ENCODE measurements around the gene TMCO1. TPM values are rescaled to one million over a fixed set of nuclear protein-coding genes. Genes with fewer than 3 reads are reported as not detected.

TMCO1 gene, protein sequence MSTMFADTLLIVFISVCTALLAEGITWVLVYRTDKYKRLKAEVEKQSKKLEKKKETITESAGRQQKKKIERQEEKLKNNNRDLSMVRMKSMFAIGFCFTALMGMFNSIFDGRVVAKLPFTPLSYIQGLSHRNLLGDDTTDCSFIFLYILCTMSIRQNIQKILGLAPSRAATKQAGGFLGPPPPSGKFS
- 103 TPM for polyA plus RNA-seq (2013, experiment 1 of 2)
- polyA plus RNA-seq (2013, experiment 2 of 2): 115 TPM

DNA sequence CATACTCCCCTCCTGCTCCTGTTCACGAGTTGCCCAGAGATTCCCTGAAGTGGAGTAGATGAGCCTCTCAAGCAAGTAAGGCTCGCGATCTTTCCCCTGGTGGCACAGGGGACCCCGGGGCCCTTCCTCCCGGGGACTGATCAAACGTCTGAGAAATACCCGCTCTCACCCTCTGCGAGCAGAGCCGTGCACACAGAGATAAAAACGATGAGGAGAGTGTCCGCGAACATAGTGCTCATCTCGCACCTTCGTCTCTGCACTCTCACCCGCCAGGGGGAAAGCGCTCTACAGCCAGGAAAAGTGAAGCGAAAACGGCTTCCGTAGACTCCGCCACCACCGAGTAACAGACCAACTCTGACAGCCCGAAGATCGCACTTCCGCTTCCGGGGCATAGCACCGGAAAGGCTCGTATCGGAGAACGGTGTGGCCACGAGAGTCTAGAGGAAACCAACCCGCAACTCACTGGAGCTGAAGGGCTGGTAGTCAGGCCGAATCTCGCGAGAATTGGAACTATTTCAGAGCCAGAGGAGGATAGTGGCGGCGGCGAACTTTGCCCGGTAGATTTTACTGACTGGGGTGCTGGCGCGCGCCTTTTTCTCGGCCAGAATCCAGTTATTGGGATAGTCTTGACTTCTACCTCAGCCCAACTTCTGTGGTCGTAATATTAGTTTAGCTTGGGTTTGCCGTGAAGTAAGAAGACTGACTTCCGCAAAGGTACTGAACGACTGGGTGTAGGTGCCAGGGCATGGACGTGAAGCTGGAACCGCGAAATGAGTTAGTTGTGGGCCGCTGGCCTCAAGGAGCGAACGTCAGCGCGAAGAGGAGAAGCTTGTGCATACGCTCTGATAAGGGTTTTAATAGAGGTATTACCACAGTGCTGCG lies at the start of gene TMCO1:
TSS of gene TMCO1 (minus strand) at position 356 of the 882 bp plus-strand sequence. CDS start at position 239, 117 bp downstream.
- H2AK5ac ChIP-seq (ENCODE audit: low read depth, low read length): no peak within 1 kb of the TSS
- peaks cover 3 to 5% of the 10 kb centered on the region in 2 donors for H3K4me1 ChIP-seq (ENCODE audit: control insufficient read depth in 2 of 2, insufficient read depth in 1 of 2, low read depth in 1 of 2, low read length in 2 of 2)
- H2BK12ac ChIP-seq (ENCODE audit: low read length): no peak within 1 kb of the TSS

DNA sequence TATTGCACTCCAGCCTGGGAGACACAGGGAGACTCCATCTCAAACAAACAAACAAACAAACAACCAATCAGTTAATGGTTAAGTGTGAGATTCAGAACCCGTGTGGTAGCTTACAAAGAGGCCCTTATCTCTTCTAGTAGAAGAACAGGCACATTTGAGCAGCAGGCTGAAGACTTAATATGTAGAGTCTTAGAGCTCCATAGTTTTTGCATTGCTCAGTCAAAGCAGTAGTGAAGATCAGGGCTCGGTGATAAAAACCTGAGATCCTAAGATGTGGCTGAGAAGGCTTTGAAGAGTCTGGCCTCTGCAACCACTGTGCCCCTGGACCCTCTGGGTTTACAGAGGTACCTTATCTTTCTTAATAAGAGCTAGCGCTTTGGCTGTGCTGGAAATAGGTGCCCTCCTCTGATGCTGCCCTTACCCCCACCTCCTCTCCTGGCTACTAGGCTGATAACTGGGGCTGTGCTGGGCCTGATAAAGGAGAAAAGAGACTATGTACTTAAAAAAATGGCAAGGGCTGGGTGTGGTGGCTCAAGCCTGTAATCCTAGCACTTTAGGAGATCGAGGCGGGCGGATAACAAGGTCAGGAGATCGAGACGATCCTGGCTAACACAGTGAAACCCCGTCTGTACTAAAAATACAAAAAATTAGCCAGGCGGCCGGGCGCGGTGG lies 48.3 kb upstream of the TMCO1 start:
- Histone ChIP-seq H3K9me3 (replicated peaks in 1 of 2; ENCODE audit: control insufficient read depth in 2 of 2, insufficient read depth in 1 of 2, low read depth in 1 of 2, low read length in 2 of 2) (no peaks in the 10 kb centered on the region), H3K27ac (replicated peaks; ENCODE audit: low read length) (no peak overlapping the region), H3K18ac (ENCODE audit: low read length) (no peak overlapping the region), H3K4me3 (ENCODE audit: low read length in 2 of 2) (no peak overlapping the region), H3K23ac (ENCODE audit: low read depth, low read length, poor library complexity) (no peak overlapping the region), H2BK120ac (ENCODE audit: low read depth, low read length) (no peak overlapping the region), H2BK5ac (ENCODE audit: low read length) (no peak overlapping the region), H3K79me1 (ENCODE audit: low read depth, low read length) (no peaks in the 10 kb centered on the region), H2AK5ac (ENCODE audit: low read depth, low read length) (no peak overlapping the region), H4K91ac (ENCODE audit: low read depth, low read length, poor library complexity) (no peak overlapping the region), H3K4me2 (ENCODE audit: insufficient read depth, low read length, poor library complexity, severe bottlenecking) (no peak overlapping the region), H3K9ac (ENCODE audit: low read depth, low read length, poor library complexity) (no peak overlapping the region), H4K8ac (ENCODE audit: low read depth, low read length) (no peak overlapping the region), H2BK15ac (ENCODE audit: low read length) (no peak overlapping the region), H2BK12ac (ENCODE audit: low read length) (no peak overlapping the region), H3K4ac (ENCODE audit: low read length) (no peak overlapping the region), H3K36me3 (replicated peaks in 1 of 2; ENCODE audit: control insufficient read depth in 2 of 2, insufficient read depth in 2 of 2, low read length in 2 of 2) (no peaks in the 10 kb centered on the region), H2AFZ (ENCODE audit: low read length) (no peak overlapping the region), H3K27me3 (ENCODE audit: control insufficient read depth in 3 of 3, insufficient read depth in 3 of 3, low read depth in 1 of 3, low read length in 3 of 3) (peaks cover 0 to 6% (median 0%) of the 10 kb centered on the region in 3 experiments), H3K14ac (ENCODE audit: low read length) (no peak overlapping the region), H3K4me1 (ENCODE audit: control insufficient read depth in 2 of 2, insufficient read depth in 1 of 2, low read depth in 1 of 2, low read length in 2 of 2) (no peaks in the 10 kb centered on the region)
- no peak for DNase-seq (ENCODE audit: low spot score)
- no CpG with 5 or more reads among the region's 13 CpGs for WGBS, 2 donors (ENCODE audit: extremely low coverage in 2 of 2, insufficient read length in 2 of 2, insufficient replicate concordance in 1 of 2)

More for the DNA sequence above, at the start of gene TMCO1:
- H2BK15ac ChIP-seq (ENCODE audit: low read length): no peak within 1 kb of the TSS
- no peaks in the 10 kb centered on the region for H3K9me3 ChIP-seq (replicated peaks in 1 of 2; ENCODE audit: control insufficient read depth in 2 of 2, insufficient read depth in 1 of 2, low read depth in 1 of 2, low read length in 2 of 2)
- no peak within 1 kb of the TSS for H3K23ac ChIP-seq (ENCODE audit: low read depth, low read length, poor library complexity)
- peaks cover 3% of the 10 kb centered on the region for H3K79me1 ChIP-seq (ENCODE audit: low read depth, low read length)
- H3K14ac ChIP-seq (ENCODE audit: low read length): no peak within 1 kb of the TSS
- peak within 1 kb of the TSS; percentile 75 for H3K4me2 ChIP-seq (ENCODE audit: insufficient read depth, low read length, poor library complexity, severe bottlenecking)
- peak within 1 kb of the TSS; percentile 82 for H3K9ac ChIP-seq (ENCODE audit: low read depth, low read length, poor library complexity)
- peak; percentile 94 for DNase-seq (ENCODE audit: low spot score)
- no peak within 1 kb of the TSS for H3K4ac ChIP-seq (ENCODE audit: low read length)
- no peak within 1 kb of the TSS for H4K8ac ChIP-seq (ENCODE audit: low read depth, low read length)
- peaks cover 7 to 56% of the 10 kb centered on the region in 2 donors for H3K36me3 ChIP-seq (replicated peaks in 1 of 2; ENCODE audit: control insufficient read depth in 2 of 2, insufficient read depth in 2 of 2, low read length in 2 of 2)
- peak within 1 kb of the TSS; percentile 46 for H3K18ac ChIP-seq (ENCODE audit: low read length)
- no peak within 1 kb of the TSS for H2BK5ac ChIP-seq (ENCODE audit: low read length)
- peak within 1 kb of the TSS; percentile 80 for H3K27ac ChIP-seq (replicated peaks; ENCODE audit: low read length)
- H2AFZ ChIP-seq (ENCODE audit: low read length): peak within 1 kb of the TSS; percentile 88
- WGBS, 2 donors (ENCODE audit: extremely low coverage in 2 of 2, insufficient read length in 2 of 2, insufficient replicate concordance in 1 of 2): no CpG with 5 or more reads among the region's 56 CpGs
- H4K91ac ChIP-seq (ENCODE audit: low read depth, low read length, poor library complexity): no peak within 1 kb of the TSS
- H2BK120ac ChIP-seq (ENCODE audit: low read depth, low read length): no peak within 1 kb of the TSS
- H3K4me3 ChIP-seq (ENCODE audit: low read length in 2 of 2): peak within 1 kb of the TSS; percentile 73 to 93
- no peaks in the 10 kb centered on the region for H3K27me3 ChIP-seq (ENCODE audit: control insufficient read depth in 3 of 3, insufficient read depth in 3 of 3, low read depth in 1 of 3, low read length in 3 of 3)

DNA sequence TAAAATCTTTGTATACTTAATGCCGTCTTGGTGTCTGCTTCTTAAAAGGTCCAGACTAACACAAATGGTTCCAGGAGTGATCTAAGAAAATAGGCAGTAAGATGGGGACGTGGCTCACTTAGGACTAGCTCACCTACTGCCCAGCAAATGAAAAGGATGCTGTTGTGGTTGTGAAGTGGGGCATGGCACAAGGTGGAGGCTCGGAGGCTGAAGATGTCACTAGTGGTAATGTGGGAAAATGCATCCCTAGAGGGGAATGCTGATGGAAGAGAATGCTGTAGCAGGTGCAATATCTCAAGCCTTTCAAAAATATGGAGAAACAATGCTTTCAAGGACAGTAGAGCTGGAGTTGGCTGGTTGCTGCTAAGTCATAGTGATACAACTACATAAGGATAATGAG lies 47.5 kb upstream of the TMCO1 start:
- no peak overlapping the region for H4K8ac ChIP-seq (ENCODE audit: low read depth, low read length)
- no CpG with 5 or more reads among the region's 3 CpGs for WGBS, 2 donors (ENCODE audit: extremely low coverage in 2 of 2, insufficient read length in 2 of 2, insufficient replicate concordance in 1 of 2)
- H3K14ac ChIP-seq (ENCODE audit: low read length): no peak overlapping the region
- H3K4me3 ChIP-seq (ENCODE audit: low read length in 2 of 2): no peak overlapping the region
- H3K18ac ChIP-seq (ENCODE audit: low read length): no peak overlapping the region
- no peak overlapping the region for H2BK5ac ChIP-seq (ENCODE audit: low read length)
- no peak overlapping the region for H3K4me2 ChIP-seq (ENCODE audit: insufficient read depth, low read length, poor library complexity, severe bottlenecking)
- H4K91ac ChIP-seq (ENCODE audit: low read depth, low read length, poor library complexity): no peak overlapping the region
- H3K27ac ChIP-seq (replicated peaks; ENCODE audit: low read length): no peak overlapping the region
- DNase-seq (ENCODE audit: low spot score): no peak
- no peaks in the 10 kb centered on the region for H3K4me1 ChIP-seq (ENCODE audit: control insufficient read depth in 2 of 2, insufficient read depth in 1 of 2, low read depth in 1 of 2, low read length in 2 of 2)
- no peak overlapping the region for H2BK15ac ChIP-seq (ENCODE audit: low read length)
- no peak overlapping the region for H3K23ac ChIP-seq (ENCODE audit: low read depth, low read length, poor library complexity)
- H3K27me3 ChIP-seq (ENCODE audit: control insufficient read depth in 3 of 3, insufficient read depth in 3 of 3, low read depth in 1 of 3, low read length in 3 of 3): peaks cover 0 to 3% (median 0%) of the 10 kb centered on the region in 3 experiments
- H3K9me3 ChIP-seq (replicated peaks in 1 of 2; ENCODE audit: control insufficient read depth in 2 of 2, insufficient read depth in 1 of 2, low read depth in 1 of 2, low read length in 2 of 2): no peaks in the 10 kb centered on the region
- H2BK120ac ChIP-seq (ENCODE audit: low read depth, low read length): no peak overlapping the region
- no peak overlapping the region for H2AFZ ChIP-seq (ENCODE audit: low read length)
- H2BK12ac ChIP-seq (ENCODE audit: low read length): no peak overlapping the region
- H3K79me1 ChIP-seq (ENCODE audit: low read depth, low read length): no peaks in the 10 kb centered on the region
- no peak overlapping the region for H3K4ac ChIP-seq (ENCODE audit: low read length)
- no peak overlapping the region for H3K9ac ChIP-seq (ENCODE audit: low read depth, low read length, poor library complexity)
- H3K36me3 ChIP-seq (replicated peaks in 1 of 2; ENCODE audit: control insufficient read depth in 2 of 2, insufficient read depth in 2 of 2, low read length in 2 of 2): no peaks in the 10 kb centered on the region
- H2AK5ac ChIP-seq (ENCODE audit: low read depth, low read length): no peak overlapping the region

DNA sequence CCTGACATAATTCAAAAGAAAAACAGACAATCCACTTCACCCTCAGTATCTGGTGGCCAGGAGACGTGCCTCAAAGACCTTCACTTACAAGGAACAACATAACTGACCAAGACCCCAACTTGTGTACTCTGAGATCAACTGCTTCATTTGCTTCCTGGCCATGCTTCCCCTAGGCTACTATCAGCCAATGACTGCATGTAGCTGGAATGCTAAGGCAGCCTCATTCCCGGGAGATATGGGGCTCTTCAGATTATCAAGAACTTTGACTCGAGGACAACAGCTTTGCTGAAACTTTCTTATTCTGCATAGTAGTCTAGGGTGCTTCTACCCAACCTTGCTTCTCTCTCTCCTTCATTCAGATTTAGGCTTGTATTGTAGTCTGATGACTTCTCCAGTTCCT lies 47.1 kb upstream of the TMCO1 start:
- no peak overlapping the region for H2BK5ac ChIP-seq (ENCODE audit: low read length)
- no peak overlapping the region for H2BK120ac ChIP-seq (ENCODE audit: low read depth, low read length)
- H3K4me1 ChIP-seq (ENCODE audit: control insufficient read depth in 2 of 2, insufficient read depth in 1 of 2, low read depth in 1 of 2, low read length in 2 of 2): no peaks in the 10 kb centered on the region
- H2BK15ac ChIP-seq (ENCODE audit: low read length): no peak overlapping the region
- H3K9ac ChIP-seq (ENCODE audit: low read depth, low read length, poor library complexity): no peak overlapping the region
- H3K36me3 ChIP-seq (replicated peaks in 1 of 2; ENCODE audit: control insufficient read depth in 2 of 2, insufficient read depth in 2 of 2, low read length in 2 of 2): no peaks in the 10 kb centered on the region
- no peaks in the 10 kb centered on the region for H3K9me3 ChIP-seq (replicated peaks in 1 of 2; ENCODE audit: control insufficient read depth in 2 of 2, insufficient read depth in 1 of 2, low read depth in 1 of 2, low read length in 2 of 2)
- H2AK5ac ChIP-seq (ENCODE audit: low read depth, low read length): no peak overlapping the region
- no peak overlapping the region for H4K91ac ChIP-seq (ENCODE audit: low read depth, low read length, poor library complexity)
- H3K4ac ChIP-seq (ENCODE audit: low read length): no peak overlapping the region
- no peak overlapping the region for H3K23ac ChIP-seq (ENCODE audit: low read depth, low read length, poor library complexity)
- no peak overlapping the region for H3K18ac ChIP-seq (ENCODE audit: low read length)
- no peaks in the 10 kb centered on the region for H3K79me1 ChIP-seq (ENCODE audit: low read depth, low read length)
- no peak overlapping the region for H3K4me2 ChIP-seq (ENCODE audit: insufficient read depth, low read length, poor library complexity, severe bottlenecking)
- DNase-seq (ENCODE audit: low spot score): no peak
- peaks cover 0 to 3% (median 0%) of the 10 kb centered on the region in 3 experiments for H3K27me3 ChIP-seq (ENCODE audit: control insufficient read depth in 3 of 3, insufficient read depth in 3 of 3, low read depth in 1 of 3, low read length in 3 of 3)
- no peak overlapping the region for H2AFZ ChIP-seq (ENCODE audit: low read length)
- H2BK12ac ChIP-seq (ENCODE audit: low read length): no peak overlapping the region
- no peak overlapping the region for H3K27ac ChIP-seq (replicated peaks; ENCODE audit: low read length)
- no peak overlapping the region for H4K8ac ChIP-seq (ENCODE audit: low read depth, low read length)
- WGBS, 2 donors (ENCODE audit: extremely low coverage in 2 of 2, insufficient read length in 2 of 2, insufficient replicate concordance in 1 of 2): no CpG with 5 or more reads among the region's 3 CpGs
- no peak overlapping the region for H3K14ac ChIP-seq (ENCODE audit: low read length)
- no peak overlapping the region for H3K4me3 ChIP-seq (ENCODE audit: low read length in 2 of 2)

Measured in neuronal stem cell (in vitro differentiated cells).